GM12892 (cell line): ENCODE measurements around the gene LAMTOR4.

Experiments used
- POLR2A ChIP-seq: IDR thresholded peaks from 2 replicates; pipeline ENCODE4 v1.6.1; 2011; ENCODE audit warnings: low read depth, low read length, control low read depth
- POLR2AphosphoS5 ChIP-seq: IDR thresholded peaks from 2 replicates; pipeline ENCODE4 v1.6.1; 2011; ENCODE audit warnings: low read depth, low read length, control low read depth
- TAF1 ChIP-seq: IDR thresholded peaks from 2 replicates; pipeline ENCODE4 v1.6.1; 2011; ENCODE audit warnings: low read depth, mild to moderate bottlenecking, control low read depth, low read length, borderline replicate concordance

DNA sequence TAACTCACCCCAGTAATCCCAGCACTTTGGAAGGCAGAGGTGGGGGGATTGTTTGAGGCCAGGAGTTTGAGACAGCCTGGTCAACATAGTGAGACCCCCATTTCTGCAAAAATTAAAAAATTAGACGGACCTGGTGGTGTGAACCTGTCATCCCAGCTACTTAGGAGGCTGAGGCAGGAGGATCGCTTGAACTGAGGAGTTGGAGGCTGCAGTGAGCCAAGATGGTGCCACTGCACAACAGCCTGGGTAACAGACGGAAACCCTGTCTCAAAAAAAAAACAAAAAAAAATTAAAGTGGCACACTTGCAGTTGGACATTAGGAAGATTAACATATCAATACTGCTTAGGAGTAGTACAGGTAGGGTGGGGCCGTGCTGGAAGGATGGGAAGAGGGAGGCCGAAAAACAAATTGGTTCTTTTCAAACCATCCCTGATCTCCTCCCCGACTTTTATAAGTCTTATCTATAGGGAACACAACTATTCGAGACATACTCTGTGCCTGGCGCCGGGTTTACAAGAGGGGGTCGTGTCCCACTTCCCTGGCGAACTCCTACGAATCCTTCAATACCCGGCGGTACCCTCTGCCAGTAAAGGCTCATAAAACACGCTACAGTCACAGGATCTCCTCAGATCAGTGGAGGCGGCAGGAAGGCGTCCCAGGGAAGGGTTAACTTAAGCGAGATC is 30.2 kb upstream of the LAMTOR4 start:
- no peak for TF ChIP-seq TAF1
- no peak for TF ChIP-seq POLR2A
- no peak for TF ChIP-seq POLR2AphosphoS5
